KMS-11 (cell line): ENCODE measurements around the gene MIGA1.

Source experiments
- H2AFZ ChIP-seq: fragments of 200-600 bp; sonication (generic); 2 replicates; pipeline ENCODE4 v1.6.1; 2016; ENCODE audit warnings: antibody characterized with exemption, mixed run types, low read depth
- H3K27ac ChIP-seq: fragments of 200-600 bp; sonication (generic); 2 replicates; pipeline ENCODE4 v1.6.1; 2016; ENCODE audit warnings: mild to moderate bottlenecking, mixed run types
- H3K27me3 ChIP-seq: fragments of 200-600 bp; sonication (generic); 2 replicates; pipeline ENCODE4 v1.6.1; 2017; ENCODE audit warnings: mild to moderate bottlenecking, low read depth, mixed run types, moderate library complexity; ENCODE audit not compliant: insufficient read depth
- H3K36me3 ChIP-seq: fragments of 200-600 bp; sonication (generic); 2 replicates; pipeline ENCODE4 v1.6.1; 2017; ENCODE audit warnings: mild to moderate bottlenecking, mixed run types; ENCODE audit not compliant: insufficient read depth
- H3K4me1 ChIP-seq: fragments of 200-600 bp; sonication (generic); 2 replicates; pipeline ENCODE4 v1.6.1; 2016; ENCODE audit warnings: mild to moderate bottlenecking, low read depth, mixed run types; ENCODE audit not compliant: poor library complexity, severe bottlenecking
- H3K4me2 ChIP-seq: fragments of 200-600 bp; sonication (generic); 2 replicates; pipeline ENCODE4 v1.7.0; 2016; ENCODE audit warnings: mild to moderate bottlenecking, mixed run types
- H3K4me3 ChIP-seq: fragments of 200-600 bp; sonication (generic); IDR thresholded peaks from 2 replicates; pipeline ENCODE4 v1.6.1; 2017; ENCODE audit warnings: low read depth, low read length, mixed read lengths; ENCODE audit not compliant: insufficient read depth
- H3K79me2 ChIP-seq: fragments of 200-600 bp; sonication (generic); 2 replicates; pipeline ENCODE4 v1.6.1; 2016; ENCODE audit warnings: low read depth, mixed run types; ENCODE audit not compliant: insufficient read depth
- H3K9ac ChIP-seq: fragments of 200-600 bp; sonication (generic); 2 replicates; pipeline ENCODE4 v1.6.1; 2016; ENCODE audit warnings: mild to moderate bottlenecking, mixed run types
- H4K20me1 ChIP-seq: fragments of 200-600 bp; sonication (generic); 2 replicates; pipeline ENCODE4 v1.6.1; 2016; ENCODE audit warnings: mild to moderate bottlenecking, mixed run types; ENCODE audit not compliant: insufficient read depth
- TF ChIP-seq, protein P1 (sequence below): fragments of 200-600 bp; sonication (generic); conservative IDR thresholded peaks from 2 replicates; pipeline ENCODE4 v1.6.1; 2017; ENCODE audit warnings: low read depth, mild to moderate bottlenecking, antibody characterized with exemption, low read length, moderate library complexity, mixed read lengths

The MIGA1 gene

DNA sequence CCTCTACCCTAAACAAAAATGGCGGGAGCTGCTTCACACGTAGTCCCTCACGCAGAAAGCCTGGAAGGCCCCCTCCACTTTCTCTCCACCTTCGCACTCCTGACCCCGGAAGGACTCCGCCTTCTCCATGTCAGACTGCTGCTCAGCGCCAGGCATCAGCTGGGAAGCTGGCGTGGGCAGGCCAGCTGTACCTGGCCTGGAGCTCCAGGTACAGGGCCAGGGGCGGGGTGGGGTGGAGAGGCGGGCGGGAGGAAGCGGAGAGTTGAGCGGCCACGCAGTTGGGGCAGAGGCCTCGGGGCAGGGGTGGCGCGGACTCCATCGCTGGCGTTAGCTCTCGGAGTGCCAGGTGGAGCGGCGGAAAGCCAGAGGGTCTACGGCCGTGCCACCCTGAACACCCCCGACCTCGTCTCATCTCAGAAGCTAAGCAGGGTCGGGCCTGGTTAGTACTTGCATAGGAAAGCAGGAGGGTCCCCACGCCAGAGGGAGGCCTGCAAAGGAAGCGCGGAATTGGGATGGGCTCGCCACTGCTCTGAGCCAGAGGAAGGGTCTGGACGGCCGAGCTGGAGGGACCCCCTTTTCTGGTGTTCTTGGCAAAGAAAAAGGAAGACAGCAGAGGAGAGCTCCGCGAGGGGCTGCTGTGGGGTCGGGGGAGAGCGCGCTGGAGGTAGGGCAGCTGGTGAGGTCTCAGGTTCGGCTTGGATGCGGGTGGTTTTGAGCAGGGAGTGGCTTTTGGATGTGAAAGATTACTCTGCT lies at the start of gene MIGA1:
MIGA1 (plus strand) TSS at position 121 of the 753 bp plus-strand sequence. CDS start 3,604 bp downstream, outside the sequence.
- Histone ChIP-seq H3K27me3 (no peaks in the 10 kb centered on the region), H3K4me1 (peaks cover 17% of the 10 kb centered on the region), H3K27ac (no peak within 1 kb of the TSS; the same call in 1 of the 2 replicates), H4K20me1 (no peaks in the 10 kb centered on the region), H3K9ac (peak within 1 kb of the TSS; percentile 67; the same call in 1 of the 2 replicates), H3K36me3 (no peaks in the 10 kb centered on the region), H2AFZ (peak within 1 kb of the TSS; percentile 93), H3K4me3 (peak within 1 kb of the TSS; percentile 59), H3K79me2 (peaks cover 15% of the 10 kb centered on the region; the same call in 1 of the 2 replicates), H3K4me2 (peak within 1 kb of the TSS; percentile 88)
- TF ChIP-seq, protein P1, sequence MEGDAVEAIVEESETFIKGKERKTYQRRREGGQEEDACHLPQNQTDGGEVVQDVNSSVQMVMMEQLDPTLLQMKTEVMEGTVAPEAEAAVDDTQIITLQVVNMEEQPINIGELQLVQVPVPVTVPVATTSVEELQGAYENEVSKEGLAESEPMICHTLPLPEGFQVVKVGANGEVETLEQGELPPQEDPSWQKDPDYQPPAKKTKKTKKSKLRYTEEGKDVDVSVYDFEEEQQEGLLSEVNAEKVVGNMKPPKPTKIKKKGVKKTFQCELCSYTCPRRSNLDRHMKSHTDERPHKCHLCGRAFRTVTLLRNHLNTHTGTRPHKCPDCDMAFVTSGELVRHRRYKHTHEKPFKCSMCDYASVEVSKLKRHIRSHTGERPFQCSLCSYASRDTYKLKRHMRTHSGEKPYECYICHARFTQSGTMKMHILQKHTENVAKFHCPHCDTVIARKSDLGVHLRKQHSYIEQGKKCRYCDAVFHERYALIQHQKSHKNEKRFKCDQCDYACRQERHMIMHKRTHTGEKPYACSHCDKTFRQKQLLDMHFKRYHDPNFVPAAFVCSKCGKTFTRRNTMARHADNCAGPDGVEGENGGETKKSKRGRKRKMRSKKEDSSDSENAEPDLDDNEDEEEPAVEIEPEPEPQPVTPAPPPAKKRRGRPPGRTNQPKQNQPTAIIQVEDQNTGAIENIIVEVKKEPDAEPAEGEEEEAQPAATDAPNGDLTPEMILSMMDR: no peak

- no peaks in the 10 kb centered on the region for H3K36me3 ChIP-seq
- no peak overlapping the region for H3K4me3 ChIP-seq
- no peaks in the 10 kb centered on the region for H3K27me3 ChIP-seq
- H3K9ac ChIP-seq: no peak overlapping the region
- H3K4me1 ChIP-seq: no peaks in the 10 kb centered on the region
- no peak overlapping the region for H3K27ac ChIP-seq
- H4K20me1 ChIP-seq: no peaks in the 10 kb centered on the region
- no peak overlapping the region for H2AFZ ChIP-seq
- TF ChIP-seq, protein P1: no peak
- H3K4me2 ChIP-seq: no peak overlapping the region
- no peaks in the 10 kb centered on the region for H3K79me2 ChIP-seq
Measured at GRCh38 chr1:77732090-77732489, 47.4 kb upstream of the MIGA1 start.

GRCh38 chr1:77739235-77739634 lies 40.2 kb upstream of the MIGA1 start:
- Histone ChIP-seq H3K4me1 (no peaks in the 10 kb centered on the region), H3K9ac (no peak overlapping the region), H3K27ac (no peak overlapping the region), H2AFZ (no peak overlapping the region), H3K4me2 (no peak overlapping the region), H3K36me3 (no peaks in the 10 kb centered on the region), H4K20me1 (no peaks in the 10 kb centered on the region), H3K27me3 (no peaks in the 10 kb centered on the region), H3K79me2 (no peaks in the 10 kb centered on the region; the same call in 1 of the 2 replicates), H3K4me3 (no peak overlapping the region)
- TF ChIP-seq, protein P1: no peak

GRCh38 chr1:77741316-77741715 lies 38.1 kb upstream of the MIGA1 start:
- H3K9ac ChIP-seq: no peak overlapping the region
- H3K4me3 ChIP-seq: no peak overlapping the region
- no peak overlapping the region for H2AFZ ChIP-seq
- TF ChIP-seq, protein P1: no peak
- no peak overlapping the region for H3K27ac ChIP-seq
- no peaks in the 10 kb centered on the region for H3K36me3 ChIP-seq
- H3K79me2 ChIP-seq: no peaks in the 10 kb centered on the region; the same call in 1 of the 2 replicates
- H4K20me1 ChIP-seq: no peaks in the 10 kb centered on the region
- no peaks in the 10 kb centered on the region for H3K27me3 ChIP-seq
- H3K4me2 ChIP-seq: no peak overlapping the region
- H3K4me1 ChIP-seq: no peaks in the 10 kb centered on the region
